Neural cell (in vitro differentiated cells): ENCODE results near the gene ITGA5.

Experiments
- EP300 ChIP-seq: fragments of 450-650 bp; conservative IDR thresholded peaks from 2 replicates; pipeline ENCODE4 v1.6.1; 2014; ENCODE audit warnings: antibody characterized with exemption, mild to moderate bottlenecking, moderate library complexity; ENCODE audit not compliant: poor library complexity, severe bottlenecking
- EZH2 ChIP-seq: fragments of 200-600, 300-800 bp; shearing (Covaris generic), sonication (generic); IDR thresholded peaks from 2 replicates; pipeline ENCODE4 v1.6.1; 2014; ENCODE audit warnings: antibody characterized with exemption, low read length, borderline replicate concordance, mild to moderate bottlenecking; ENCODE audit not compliant: insufficient read depth, poor library complexity, severe bottlenecking
- MXI1 ChIP-seq: fragments of 450-650 bp; conservative IDR thresholded peaks from 2 replicates; pipeline ENCODE4 v1.6.1; 2014; ENCODE audit warnings: antibody characterized with exemption, mild to moderate bottlenecking; ENCODE audit not compliant: poor library complexity, severe bottlenecking
- POLR2AphosphoS5 ChIP-seq: IDR thresholded peaks from 2 replicates; pipeline ENCODE4 v1.6.1; 2012
- RAD21 ChIP-seq: fragments of 450-650 bp; conservative IDR thresholded peaks from 2 replicates; pipeline ENCODE4 v1.6.1; 2014; ENCODE audit warnings: antibody characterized with exemption, mild to moderate bottlenecking, moderate library complexity
- SMC3 ChIP-seq: fragments of 450-650 bp; conservative IDR thresholded peaks from 2 replicates; pipeline ENCODE4 v1.6.1; 2014; ENCODE audit warnings: antibody characterized with exemption, mild to moderate bottlenecking, moderate library complexity; ENCODE audit not compliant: poor library complexity
- TF ChIP-seq, protein P1 (sequence below): fragments of 450-650 bp; IDR thresholded peaks from 2 replicates; pipeline ENCODE4 v1.5.1; 2014; ENCODE audit warnings: antibody characterized with exemption, mild to moderate bottlenecking, moderate library complexity; ENCODE audit not compliant: poor library complexity, severe bottlenecking

DNA sequence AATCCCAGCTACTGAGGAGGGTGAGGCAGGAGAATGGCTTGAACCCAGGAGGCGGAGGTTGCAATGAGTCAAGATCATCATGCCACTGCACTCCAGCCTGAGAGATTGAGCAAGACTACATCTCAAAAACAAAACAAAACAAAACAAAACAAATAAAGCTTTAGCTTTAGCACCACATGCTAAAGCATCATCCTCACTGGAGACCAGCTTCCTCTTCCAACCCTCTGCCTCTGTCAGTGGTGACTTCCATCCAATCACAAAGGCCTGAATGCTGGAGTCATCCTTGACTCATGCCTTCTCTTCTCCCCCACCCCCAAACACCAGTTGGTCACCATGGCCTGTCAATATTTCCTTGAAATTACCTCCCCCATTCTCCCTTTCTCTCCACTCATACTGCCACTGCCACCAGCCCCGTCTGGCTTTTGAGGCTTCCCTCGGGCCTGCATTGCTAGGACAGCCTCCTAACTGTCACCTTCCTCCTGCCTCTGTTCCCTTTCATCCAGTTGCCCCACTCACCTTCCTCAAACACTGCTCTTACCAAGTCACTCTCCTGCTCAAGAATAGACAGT is 35.9 kb downstream of the ITGA5 start:
- TF ChIP-seq, protein P1, sequence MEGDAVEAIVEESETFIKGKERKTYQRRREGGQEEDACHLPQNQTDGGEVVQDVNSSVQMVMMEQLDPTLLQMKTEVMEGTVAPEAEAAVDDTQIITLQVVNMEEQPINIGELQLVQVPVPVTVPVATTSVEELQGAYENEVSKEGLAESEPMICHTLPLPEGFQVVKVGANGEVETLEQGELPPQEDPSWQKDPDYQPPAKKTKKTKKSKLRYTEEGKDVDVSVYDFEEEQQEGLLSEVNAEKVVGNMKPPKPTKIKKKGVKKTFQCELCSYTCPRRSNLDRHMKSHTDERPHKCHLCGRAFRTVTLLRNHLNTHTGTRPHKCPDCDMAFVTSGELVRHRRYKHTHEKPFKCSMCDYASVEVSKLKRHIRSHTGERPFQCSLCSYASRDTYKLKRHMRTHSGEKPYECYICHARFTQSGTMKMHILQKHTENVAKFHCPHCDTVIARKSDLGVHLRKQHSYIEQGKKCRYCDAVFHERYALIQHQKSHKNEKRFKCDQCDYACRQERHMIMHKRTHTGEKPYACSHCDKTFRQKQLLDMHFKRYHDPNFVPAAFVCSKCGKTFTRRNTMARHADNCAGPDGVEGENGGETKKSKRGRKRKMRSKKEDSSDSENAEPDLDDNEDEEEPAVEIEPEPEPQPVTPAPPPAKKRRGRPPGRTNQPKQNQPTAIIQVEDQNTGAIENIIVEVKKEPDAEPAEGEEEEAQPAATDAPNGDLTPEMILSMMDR, result no peak
- TF ChIP-seq EZH2 (no peak), EP300 (no peak), SMC3 (no peak), POLR2AphosphoS5 (no peak), RAD21 (no peak), MXI1 (no peak)
